ENCODE data around the gene GLYATL1B.
A peak's percentile ranks its signal among the peaks of the same experiment; 100 is the strongest.
"Not testable (repeated sequence)": the region's sequence is repeated elsewhere in the genome, so short reads cannot be mapped to it uniquely, and the experiment has no call there.

GLYATL1B gene

DNA sequence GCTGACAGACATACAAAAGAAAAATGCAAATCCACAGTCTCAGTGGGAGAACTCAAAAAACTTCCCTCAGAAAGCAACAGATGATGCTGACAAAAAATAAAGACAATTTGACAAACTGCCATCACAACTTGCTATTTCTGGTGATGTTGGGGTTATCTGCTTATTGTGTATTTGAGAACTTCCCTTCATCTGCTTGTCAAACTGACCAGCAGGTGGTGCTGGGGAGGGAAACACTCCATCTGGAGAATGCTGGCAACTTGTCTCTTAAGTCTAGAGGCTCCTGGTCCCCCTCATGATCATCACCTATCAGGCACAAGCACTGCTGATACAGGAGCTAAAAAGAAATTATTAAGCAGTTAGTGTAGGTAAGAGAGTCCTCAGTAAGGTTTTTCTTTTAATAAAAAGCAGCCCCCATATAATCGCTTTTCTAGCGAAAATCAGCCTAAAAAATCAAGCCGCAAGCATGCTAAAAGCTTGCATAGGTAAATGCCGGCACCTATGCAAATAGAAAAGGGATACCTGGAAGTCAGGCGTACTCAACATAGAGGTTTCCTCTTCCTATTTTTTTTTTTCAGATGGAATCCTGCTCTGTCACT is 11.1 kb downstream of the GLYATL1B start:
- peak; percentile 64 for DNase-seq

DNA sequence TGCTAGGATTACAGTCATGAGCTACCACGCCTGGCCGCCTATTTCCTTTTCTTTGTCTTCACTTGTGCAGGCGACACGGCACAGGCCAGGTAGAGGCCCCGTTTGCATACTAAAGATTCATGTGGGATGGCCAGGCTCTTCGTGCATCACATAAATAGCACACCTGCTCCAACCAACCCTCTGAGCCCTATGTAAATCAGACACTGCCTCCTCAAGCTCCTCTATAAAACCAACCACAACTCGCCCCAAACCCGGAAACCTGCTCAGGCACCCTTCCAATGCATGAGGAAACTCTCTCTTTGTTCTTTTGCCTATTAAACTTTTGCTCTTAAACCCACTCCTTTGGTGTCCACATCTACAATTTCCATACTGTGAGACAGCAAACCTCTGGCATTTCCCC is 11.8 kb downstream of the GLYATL1B start:
- DNase-seq, result not testable (repeated sequence)

DNA sequence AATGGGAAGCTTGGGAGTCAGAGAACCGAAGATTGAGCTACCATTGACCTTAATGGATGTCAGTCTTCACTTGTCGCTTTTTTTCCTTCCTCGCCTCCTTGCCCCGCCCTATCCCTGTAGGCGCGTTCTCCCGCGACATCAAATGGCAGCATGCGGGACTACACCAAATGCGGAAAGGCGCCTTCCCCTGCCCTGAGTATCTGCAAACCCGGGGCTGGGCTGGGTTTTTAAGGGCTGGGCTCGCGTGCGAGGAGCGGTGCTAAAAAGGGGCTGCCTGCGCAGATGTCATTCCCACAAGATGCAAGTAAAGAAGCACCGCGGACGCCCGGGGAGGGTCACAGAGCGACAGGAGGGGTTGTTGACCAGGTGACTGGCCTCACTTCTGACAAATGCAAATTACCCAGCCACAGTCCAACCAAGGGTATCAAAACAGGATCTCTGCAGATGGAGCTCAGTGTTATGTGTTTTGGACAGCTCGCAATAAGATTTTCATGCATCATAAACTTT is 16.2 kb downstream of the GLYATL1B start:
- DNase-seq, result peak; percentile 53

DNA sequence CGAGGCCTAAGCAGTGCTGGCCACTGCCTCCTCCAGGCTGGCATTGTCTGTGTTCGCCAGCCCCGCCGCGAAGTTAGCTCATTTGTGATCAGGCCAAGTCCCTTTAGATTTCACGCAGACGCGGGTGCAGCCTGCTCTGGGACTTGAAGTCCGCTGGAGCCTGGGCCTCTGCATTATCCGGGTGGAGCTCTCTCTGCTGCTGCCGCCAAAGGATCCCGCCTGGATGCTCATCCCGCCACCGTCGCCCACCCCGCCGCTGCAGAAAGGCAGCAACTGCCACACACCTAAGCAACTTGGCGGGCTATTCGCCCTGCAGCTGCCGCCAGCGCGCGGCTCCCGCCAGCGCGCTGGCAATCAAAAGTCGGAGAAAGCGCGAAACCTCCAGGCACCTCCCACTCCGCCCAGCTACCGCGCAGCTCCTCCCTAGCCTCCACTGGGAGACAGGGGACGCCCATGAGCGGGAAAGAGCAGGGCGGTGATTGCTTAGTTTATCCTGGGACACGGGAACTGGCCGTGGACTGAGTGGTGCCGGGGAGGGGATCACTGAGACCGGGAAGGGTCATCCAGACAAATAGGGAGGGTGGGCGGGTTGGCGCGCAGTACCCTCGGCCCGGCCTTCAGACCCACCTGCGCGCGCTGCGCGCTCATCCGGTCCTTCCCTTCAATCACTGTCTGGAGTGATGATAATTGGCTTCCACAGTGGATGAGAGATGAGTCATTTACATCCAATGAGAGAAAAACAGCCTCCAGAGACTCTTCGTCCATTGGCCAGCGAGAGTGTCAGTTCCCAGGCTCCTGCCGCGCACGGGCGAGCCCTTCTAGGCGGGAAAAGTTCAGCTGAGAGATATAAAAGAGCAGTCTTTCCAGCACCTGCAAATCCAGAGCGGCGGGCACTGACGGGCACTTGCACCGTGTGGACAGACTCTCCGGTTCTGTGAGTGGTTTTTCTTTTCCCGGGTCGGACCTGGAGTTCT is 20.5 kb downstream of the GLYATL1B start, which contains the start of gene FAM111B:
FAM111B (plus strand) TSS at position 875 of the 974 bp plus-strand sequence. CDS start 2,389 bp downstream, outside the sequence.
- peak; percentile 92 for DNase-seq

DNA sequence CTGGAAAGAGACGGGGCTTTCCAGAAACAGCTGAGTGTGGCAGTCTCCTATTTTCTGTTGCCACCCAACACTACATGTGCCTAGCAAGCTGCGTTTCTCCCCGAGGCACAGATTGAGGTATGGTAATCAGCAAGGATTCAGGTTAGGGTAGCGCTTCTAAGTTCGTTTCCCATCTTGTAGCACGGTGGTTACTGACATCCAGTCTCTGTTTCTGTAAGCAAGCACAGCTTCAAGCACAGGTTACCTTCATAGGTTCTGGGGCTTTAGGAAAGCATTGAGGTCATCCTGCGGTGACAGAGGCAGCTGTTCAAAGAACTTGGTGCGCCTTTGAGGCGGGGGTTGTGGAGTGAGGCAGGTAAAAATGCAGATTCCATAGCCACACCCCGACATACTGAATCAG is 21.6 kb downstream of the GLYATL1B start:
- not testable (repeated sequence) for DNase-seq

DNA sequence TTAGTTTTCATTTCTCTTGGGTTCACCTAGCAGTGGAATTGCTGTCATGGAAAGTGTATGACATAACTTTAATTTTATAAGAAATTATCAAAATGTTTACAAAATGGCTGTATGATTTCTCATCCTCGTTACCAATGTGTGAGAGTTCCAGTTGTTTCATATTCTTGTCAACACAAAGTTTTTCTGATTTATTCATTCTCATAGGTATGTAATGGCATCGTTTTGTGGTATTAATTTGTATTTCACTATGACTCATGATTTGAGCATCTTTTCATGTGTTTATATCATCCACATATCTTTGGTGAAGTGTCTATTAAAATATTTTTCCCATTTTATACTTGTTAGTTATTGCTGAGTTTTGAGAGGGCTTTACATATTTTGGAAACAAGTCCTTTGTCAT is 26.4 kb downstream of the GLYATL1B start:
- DNase-seq, result no peak

DNA sequence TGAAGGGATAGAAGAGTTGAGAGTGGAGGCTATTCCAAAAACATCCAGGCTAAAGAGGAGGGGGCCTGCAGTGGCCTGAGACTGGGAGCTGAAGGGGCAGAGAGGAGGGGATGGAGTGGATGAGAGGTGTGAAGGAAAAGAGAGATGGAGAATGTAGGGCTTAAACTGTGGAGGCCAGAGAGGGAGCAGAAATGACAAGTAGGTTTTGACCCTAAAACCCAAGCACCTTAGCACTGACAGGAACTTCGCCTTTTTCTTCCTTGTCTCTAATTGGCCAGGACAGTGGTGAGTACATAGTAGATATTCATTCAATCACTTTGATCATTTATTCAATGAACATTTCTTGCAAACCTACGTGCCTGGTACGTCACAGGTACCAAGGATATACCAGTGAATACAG is 28.2 kb downstream of the GLYATL1B start:
- DNase-seq, result no peak

DNA sequence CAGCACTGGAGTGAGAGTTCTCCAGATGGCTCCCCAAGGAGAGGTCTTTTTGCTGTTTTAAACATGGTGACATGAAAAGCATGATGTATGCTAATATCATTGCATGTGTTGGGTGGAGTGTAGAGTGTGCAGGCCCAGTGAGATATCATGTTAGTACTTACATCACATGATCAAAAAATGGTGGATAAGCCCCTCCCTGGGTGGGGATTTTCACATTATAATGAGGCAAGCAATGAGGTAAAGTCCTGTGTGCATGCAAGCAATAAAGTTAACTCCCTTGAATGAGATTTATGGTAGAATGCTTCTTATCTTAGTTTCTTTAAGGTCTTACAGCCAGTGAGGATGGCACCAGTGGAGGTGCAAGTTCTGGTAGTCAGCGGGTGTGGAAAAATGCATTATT is 29.4 kb downstream of the GLYATL1B start:
- DNase-seq, result no peak

DNA sequence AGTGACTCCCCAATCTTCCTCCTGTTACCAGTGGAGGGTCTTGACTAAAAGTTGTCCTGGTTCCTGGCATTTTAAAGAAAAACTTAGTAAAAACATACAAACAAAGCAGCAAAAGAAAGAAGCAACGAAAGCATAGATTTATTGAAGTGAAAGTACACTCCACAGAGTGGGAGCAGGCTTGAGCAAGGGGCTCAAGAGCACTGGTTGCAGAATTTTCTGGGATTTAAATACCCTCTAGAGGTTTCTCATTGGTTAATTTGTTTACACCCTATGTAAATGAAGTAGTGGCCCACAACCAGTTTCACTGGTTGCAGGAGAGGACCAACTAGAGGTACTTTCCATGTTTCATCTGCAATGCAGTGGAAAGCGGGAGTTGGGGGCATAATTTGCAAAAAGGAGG is 31.7 kb downstream of the GLYATL1B start:
- no peak for DNase-seq

DNA sequence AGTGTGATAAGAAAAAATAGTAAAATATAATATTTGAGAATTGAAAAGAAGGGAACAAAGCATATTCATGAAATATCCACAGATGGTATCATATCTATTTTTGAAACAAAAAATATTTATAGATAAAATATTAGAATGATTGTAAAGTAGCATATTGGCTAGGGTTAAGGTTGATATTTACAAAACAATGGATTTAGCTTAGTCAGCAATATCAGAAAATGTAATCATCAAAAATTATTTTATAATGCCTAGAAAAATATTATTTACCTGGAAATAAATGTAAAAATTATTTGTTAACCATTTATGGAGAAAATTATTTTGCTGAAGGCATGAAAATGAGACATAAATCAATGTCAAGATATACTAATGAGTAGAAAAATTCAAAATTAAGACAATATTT is 33.7 kb downstream of the GLYATL1B start:
- no peak for DNase-seq

DNA sequence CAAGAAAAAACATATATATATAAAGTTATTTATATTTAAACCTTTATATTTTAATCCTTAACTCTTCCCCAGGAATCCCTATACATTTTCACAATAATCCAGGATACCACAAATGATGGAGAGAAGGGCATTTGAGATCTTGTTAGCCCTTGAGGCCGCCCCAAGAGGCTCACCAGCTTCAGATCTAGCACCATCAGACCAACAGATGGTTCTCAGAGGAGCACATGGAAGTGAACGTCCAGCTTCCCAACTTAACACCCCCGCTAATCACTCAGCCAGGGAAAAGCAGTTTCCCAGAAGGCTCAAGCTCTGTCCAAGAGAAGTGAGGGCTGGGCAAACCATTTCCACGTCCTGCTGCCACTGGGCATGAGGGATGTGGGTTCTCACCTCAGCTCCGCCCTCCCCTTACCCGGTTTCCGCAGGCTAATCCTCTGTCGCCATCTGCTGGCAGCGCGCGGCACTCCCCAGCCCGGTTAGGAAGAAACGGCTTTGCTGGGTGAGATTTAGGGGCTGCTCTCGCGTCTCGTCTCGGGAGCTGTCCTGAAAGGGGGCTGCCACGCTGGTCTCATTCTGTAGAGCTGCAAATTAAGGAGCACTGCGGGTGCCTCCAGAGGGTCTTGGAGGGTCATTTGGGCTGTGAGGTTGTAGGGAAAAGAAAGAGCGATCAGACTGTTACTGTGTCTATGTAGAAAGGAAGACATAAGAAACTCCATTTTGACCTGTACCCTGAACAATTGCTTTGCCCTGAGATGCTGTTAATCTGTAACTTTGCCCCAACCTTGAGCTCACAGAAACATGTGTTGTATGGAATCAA is 49.7 kb downstream of the GLYATL1B start:
- peak; percentile 89 for DNase-seq

DNA sequence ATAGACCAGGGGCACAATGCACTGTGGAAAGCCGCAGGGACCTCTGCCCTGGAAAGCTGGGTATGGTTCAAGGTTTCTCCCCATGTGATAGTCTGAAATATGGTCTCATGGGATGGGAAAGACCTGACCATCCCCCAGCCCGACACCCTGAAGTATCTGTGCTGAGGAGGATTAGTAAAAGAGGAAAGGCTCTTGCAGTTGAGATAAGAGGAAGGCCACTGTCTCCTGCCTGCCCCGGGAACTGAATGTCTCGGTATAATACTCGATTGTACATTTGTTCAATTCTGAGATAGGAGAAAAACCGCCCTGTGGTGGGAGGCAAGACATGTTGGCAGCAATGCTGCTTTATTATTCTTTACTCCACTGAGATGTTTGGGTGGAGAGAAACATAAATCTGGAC is 50.4 kb downstream of the GLYATL1B start:
- not testable (repeated sequence) for DNase-seq

DNA sequence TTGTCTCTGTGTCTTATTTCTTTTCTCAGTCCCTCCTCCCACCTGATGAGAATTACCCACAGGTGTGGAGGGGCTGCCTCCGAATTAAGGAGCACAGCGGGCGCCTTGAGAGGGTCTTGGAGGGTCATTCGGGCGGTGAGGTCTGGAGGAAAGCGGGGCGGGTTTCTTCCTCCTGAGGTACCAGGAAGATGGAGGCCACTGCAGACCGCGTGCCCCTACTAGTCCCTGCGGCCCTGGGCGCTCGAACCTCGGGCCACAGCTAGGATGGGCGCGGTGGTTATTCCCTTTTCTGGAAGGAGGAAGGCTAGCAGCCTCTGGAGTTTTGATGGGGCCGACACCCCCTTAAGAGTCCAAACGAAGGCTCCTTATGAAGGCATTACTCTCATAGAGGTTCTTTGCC is 51.1 kb downstream of the GLYATL1B start:
- no peak for DNase-seq

DNA sequence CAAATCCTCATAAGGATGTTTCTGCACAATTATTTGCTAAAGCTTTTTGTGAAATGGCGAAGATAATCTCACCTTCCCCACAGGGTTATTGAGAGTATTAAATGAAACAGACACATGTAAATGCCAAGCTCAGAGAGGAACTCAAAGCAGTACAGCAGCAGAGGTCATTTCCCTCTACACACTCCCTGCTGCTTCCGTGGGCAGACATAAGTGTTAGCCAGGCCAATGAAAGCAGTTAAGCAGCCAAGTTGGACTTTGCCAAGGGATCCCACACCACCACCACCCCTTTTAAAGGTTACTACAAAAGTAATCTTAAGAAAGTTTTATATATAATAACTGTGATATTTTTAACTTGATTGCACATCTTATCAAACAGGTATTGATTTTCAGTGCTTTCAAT is 52.5 kb downstream of the GLYATL1B start:
- no peak for DNase-seq

DNA sequence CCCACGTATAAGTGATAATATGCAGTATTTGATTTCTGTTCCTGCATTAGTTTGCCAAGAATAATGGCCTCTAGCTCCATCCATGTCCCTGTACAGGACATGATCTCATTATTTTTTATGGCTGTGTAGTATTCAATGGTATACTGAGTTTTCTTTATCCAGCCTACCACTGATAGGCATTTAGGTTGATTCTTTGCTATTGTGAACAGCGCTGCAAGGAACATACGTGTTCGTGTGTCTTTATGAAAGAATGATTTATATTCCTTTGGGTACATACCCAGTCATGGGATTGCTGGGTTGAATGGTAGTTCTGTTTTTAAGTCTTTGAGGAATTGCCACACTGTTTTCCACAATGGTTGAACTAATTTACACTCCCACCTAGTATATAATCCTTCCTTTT is 55.1 kb downstream of the GLYATL1B start:
- no peak for DNase-seq

DNA sequence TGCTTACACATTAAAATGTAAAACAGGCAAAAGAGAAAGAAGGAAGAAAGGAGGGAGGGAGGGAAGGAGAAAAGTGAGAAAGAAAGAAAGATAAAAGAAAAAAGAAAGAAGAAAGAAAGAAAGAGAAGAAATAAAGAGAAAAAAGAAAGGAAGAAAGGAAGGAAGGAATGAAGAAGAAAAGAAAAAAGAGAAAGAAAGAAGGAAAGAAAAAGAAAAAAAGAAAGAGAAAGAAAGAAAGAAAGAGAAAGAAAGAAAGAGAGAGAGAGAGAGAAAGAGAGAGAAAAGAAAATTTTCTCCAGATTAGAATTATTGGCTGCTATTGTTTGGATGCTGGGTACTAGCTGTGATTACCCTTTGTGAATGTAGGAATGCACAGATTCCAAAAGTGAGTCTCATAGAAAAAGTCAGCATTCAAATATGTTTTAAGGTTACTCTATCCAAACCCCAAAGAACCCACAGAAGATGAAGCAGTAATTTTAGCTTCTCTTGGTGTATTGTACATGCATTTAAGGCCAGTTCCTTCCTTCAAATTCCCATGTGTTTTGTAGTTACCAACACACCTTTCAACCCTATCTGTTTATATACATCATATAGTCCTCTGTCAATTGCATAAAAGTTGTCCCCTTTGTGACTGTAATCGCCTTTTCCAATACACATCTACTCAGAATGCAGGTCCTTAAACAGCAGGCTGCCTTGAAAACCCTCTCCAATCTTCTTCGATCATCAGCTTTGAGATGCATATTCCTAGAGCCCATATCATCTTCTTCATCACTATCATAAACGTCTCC is 55.8 kb downstream of the GLYATL1B start:
- no peak for DNase-seq

DNA sequence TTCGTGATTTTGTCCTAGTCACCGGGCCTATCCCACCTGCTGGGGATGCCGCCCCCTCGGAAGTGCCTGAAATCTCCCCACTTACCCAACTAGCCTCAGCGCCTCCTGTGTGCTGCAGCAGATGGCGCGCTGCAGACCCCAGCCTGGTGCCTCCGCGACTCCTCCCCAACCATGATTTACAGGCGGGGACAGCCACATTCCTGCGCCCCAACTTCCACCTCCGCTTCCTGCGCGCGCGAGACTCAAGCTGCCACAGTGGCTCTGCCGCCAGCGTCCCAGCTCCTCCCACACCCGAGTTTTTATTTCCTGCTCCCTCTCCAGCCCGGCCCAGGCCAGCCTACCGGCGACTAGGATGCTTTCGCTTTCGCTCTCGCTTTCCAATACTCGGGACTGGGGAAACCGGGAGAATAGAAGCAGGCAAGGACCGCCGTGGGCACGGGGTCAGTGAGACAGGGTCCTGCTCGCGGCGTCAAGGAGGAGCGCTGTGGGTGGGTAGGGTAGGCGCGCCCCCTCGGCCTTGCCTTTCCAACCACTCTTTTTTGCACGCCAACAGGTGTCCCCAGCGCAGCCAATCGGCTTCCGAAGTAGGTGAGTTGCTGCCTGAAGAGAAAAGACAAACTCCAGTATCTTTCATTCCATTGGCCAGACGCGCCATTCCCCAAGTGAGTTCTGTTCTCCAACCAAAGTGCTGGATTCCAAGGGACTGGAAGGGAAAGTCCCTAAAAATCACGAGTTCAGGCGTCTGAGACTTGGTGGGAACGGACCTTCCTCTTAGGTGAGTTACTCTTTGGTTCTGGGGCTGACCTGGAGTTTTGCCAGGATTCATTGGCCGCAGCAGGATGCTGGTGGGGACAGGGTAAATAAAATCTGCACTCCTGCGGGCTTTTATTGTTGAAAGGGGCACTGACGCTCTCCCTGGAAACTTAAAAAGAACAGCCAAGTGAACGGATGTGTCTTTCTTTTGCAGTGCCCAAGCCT is 56.7 kb downstream of the GLYATL1B start, which contains the start of gene FAM111A:
FAM111A (plus strand) TSS at position 327 of the 978 bp plus-strand sequence. CDS start 6,017 bp downstream, outside the sequence.
- DNase-seq, result peak; percentile 94

DNA sequence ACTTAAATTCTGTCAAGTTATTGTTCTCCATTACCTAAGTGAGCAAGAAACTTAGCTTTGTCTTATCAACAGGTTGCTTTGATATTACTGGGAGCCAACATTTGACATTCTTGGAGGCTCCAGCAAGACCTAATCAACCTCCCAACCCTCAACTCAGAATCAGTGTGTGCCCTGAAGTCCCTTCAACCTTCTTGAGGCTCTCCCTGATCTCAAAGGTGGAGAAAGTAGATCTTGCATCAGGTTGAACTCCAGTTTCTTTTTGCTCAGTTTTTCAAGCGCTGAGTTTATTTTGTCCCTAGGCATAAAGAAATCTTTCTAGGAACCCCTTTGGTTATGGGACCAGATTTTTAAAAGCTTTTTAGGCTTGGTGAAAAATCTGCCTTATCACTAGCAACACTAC is 58.0 kb downstream of the GLYATL1B start:
- no peak for DNase-seq
